ENCODE data around the gene KCNMA1.

Gene KCNMA1

DNA sequence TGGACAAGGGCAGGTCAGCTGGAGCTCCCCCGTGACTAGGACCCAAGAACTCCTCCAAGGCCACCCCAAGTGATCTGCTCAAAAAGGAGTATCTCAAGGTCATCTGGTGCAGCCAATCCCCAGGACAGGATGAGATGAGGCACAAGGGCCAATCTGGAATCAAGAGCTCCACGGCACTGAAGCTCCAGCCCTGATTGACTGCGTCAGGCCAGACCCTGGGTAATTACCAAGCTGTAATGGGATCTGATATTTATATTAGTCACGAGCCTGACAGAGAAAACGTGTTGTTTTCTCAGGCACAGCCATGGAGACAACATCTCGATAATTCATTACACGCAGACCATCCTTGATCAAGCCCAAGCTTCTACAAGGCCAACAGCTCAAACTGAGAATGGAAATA, 4.2 kb downstream of the KCNMA1 start:
- DNase-seq (ENCODE audit: low read depth): no peak

DNA sequence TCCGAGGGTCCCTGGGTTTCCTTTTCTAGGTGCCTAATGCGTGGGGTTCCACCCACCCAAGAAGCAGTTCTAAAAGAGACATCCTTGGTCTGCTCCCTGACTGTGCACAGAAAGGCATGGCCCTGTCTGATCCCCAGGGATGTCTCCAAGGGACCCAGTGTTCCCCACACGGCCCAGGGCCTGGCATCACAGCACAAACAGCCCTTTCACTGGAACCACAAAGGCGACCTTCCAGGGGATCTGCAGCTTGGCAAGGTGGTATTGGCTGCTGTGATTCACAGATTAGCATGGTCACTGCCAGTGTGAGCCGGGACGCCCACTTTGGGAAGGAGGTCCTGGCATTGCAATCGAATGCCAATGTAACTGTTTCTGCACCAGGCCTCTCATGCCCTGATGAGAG, 6.4 kb downstream of the KCNMA1 start:
- DNase-seq (ENCODE audit: low read depth): no peak

DNA sequence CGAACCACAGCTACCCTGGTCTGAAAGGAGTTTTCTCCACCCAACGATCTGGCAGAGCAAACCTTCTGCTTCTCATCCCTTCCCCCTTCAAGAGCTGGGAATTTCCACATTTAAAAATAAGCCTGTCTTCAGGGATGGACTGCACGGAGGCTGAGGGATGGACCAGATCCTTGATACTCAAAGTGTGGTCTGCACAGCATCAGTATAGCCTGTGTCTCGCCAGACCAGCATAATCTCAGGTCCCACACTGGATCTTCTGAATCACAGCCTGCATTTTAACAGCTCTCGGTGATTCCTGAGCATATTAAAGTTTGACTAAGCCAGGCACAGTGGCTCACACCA, 7.1 kb downstream of the KCNMA1 start:
- no peak for DNase-seq (ENCODE audit: low read depth)

- no peak for DNase-seq (ENCODE audit: low read depth)
Measured at GRCh38 chr10:77629775-77630506, 7.7 kb downstream of the KCNMA1 start.

- DNase-seq (ENCODE audit: low read depth): no peak
Measured at GRCh38 chr10:77628906-77629730, 8.5 kb downstream of the KCNMA1 start.

GRCh38 chr10:77626266-77626935, 11.2 kb downstream of the KCNMA1 start:
- DNase-seq (ENCODE audit: low read depth): no peak

DNA sequence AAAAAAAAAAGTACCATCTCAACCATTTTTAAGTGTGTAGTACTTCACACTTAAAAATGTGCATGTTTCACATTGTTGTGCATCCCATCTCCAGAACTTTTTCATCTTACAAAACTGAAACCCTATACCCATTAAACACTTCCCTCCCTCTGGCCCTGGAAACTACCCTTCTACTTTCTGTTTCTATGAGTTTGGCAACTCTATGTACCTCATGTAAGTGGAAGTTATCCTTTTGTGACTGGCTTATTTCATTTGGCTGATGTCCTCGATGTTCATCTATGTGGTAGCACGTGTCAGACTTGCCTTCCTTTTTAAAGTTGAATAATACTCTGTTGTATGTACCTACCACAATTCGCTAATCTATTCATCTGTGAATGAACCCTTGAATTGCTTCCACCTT, 12.2 kb downstream of the KCNMA1 start:
- no peak for DNase-seq (ENCODE audit: low read depth)

DNA sequence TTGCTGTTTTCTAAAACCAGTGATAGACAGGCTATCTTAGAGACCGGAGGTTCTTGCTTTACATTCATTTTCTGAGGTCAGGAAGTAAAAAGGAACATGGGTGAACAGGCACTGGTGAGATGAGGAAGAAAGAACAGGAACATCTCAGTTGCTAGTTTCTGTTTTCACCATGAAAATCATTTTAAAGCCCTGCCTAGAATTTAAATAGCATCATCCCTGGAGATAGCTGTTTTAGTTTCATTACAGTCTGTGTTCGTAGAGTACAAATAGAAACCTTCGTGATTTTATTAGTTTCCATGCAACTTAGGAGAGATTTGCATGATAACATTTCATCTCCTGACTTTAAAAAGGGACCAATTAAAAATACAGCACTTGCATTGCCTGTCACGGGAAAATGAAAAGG, 14.7 kb downstream of the KCNMA1 start:
- no peak for DNase-seq (ENCODE audit: low read depth)

DNA sequence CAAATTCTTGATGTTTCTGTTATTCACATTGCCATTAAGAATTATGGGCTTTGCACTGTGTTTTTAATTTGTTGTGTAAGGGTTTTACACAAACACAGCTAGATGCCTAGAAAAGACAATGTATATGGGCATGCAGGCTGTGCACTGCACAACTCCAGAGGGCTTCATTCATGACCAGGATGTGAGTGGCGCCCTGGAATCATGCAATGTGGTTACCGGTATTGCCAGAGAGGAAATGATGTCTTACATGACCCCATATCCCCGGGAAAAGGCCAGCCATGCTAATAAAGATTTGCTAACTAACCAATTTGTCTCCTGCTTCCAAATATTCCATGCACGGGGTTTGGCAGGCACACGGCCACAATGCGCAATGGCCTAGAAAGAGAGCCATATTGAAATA, 16.9 kb downstream of the KCNMA1 start:
- DNase-seq (ENCODE audit: low read depth): no peak

DNA sequence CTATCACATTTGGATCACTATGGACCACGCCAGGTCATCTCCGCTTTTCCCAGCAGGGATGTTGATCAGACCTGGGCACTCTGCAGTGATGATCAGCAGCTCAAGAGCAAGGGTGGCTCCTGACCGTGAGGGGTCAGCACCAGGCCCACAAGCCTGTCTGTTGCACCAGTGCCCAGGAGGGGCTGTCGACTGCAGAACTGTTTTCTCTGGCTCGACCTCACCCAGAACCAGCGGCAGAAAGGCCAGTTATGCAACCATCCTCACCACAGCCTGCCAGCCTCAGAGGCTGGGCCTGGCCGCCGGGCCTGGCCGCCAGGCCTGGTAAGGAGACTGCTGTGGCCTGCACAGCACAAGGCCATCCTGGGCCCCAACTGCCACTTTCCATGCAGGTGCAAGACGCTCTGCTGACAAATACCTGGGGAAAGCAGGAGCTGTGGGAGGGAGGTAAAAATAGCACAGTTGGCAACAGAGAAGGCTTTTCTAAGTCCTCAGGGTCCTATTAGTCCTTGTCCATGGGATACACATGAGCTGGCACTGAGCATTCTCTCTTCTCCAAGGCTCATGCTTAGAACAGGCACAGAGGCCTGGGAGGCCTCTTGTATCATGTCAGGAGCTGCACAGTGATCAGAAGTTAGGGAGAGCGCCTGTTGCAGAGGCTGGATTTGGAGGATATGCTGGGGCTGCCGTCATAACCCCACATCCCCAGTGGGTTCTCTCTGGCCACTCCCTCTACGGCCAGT, 17.5 kb downstream of the KCNMA1 start:
- DNase-seq (ENCODE audit: low read depth): no peak

GRCh38 chr10:77618117-77618516, 19.5 kb downstream of the KCNMA1 start:
- DNase-seq (ENCODE audit: low read depth): no peak

DNA sequence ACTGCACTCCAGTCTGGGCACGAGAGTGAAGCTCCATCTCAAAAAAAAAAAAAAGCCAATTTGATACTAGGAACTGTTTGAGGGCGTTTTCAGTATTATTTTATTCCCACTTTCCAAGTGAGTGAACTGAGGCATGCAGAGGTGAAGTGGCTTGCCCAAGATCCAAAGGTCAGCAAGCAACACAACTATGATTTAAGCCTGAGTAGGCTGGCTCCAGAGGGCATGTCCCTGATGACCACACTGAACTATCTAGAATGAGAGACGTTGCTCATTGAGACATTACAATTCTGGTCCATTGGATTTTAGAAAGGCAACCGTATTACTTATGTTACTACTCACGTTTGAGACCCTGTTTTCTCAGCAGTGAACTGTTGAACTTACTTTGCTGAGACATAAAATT, 20.8 kb downstream of the KCNMA1 start:
- DNase-seq (ENCODE audit: low read depth): no peak

DNA sequence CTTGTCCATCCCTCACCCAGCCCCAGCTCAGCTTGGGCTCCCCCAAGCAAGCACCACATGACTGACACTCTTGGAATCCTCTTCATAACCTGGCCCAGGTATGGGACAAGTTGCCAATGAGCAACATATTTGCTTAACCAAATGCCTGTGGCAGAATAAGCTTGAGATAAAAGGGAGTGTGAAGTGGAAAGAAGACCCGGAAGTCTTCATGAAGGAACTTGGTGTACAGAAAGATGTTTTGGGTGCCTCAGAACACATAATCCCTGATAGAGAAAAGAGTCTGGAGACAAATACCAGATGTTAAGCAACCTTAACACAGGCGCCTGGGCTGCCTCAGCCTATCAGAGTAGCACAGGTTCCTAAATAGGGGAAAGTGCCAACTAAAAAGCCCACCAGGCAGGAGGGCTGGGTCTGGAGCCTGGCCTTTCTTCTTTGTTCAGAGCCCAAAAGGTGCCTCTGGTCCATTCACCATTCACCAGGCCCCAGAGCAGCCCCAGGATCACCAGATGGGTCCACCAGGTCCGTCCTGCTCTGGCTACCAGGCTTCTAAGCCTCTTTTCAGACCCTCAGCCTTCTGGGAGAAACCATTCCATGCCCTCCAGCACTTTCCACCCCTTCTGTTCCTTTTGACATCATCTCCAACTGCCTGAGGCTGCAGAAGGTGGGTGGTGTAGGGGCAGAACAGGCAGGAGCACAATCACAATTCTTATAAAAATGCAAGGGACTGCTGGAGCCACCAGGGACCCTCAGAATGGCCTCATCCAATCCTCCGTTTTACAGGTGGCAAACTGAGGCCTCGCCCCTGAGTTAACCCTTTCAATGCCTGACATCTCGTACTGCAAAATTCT, 22.6 kb downstream of the KCNMA1 start:
- DNase-seq (ENCODE audit: low read depth): no peak

GRCh38 chr10:77613476-77614130, 24.0 kb downstream of the KCNMA1 start:
- DNase-seq (ENCODE audit: low read depth): no peak

GRCh38 chr10:77611670-77612069, 25.9 kb downstream of the KCNMA1 start:
- DNase-seq (ENCODE audit: low read depth): no peak

DNA sequence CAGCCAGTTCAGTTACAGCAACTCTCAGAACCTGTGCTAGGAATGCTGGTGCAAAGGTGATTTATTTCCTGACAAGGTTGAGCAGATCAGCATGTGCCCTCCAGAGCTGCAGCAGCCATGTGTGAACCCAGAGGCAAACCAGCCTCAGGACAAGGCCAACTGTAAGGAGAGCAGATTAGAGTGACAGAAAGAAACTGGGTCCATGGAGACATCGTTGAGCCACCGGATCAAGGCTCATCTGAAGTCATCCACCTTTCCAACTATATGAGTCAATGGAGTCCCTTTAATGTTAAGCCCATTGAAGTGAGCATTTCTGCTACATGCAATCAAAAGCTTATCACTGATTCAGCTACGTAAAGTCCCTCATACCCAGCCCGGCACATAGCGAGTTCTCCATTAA, 26.4 kb downstream of the KCNMA1 start:
- DNase-seq (ENCODE audit: low read depth): no peak

DNA sequence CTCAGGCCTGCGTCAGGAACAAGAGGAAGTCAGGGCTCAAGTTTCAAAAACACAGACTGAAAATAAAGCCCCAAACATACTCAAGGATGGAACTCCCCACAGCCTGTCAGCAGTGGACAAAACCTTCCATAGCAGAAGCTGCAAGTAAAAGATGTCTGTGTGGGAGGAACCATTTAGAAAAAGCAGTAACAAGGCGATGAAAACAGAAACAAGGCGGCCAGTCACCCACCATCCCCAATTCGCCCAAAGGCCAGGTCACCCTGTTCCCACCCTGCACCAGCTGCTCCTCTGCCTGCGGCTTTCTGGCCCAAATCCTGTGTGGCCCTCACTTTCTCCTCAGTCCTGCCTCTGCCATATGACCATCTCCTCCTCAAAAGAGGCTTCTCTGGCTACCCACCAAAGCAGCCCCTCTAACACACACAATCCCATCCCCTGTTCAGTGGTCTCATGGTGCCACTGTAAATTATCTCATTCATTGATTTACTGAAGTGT, 27.8 kb downstream of the KCNMA1 start:
- DNase-seq (ENCODE audit: low read depth): no peak

DNA sequence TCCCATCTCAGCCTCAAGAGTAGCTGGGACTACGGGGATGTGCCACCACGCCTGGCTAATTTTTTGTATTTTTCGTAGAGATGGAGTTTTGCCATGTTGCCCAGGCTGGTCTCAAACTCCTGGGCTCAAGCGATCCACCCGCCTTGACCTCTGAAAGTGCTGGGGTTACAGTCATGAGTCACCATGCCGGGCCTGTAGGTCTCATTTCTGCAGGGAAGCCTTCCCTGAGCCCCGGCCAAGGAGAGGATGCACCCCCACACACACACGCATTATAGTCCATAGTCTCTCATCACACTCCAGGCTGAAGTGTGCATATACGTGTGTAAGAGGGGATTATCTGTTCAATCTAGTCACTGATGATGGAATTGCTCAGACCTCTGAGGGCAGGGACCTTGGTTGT, 29.3 kb downstream of the KCNMA1 start:
- DNase-seq (ENCODE audit: low read depth): no peak

DNA sequence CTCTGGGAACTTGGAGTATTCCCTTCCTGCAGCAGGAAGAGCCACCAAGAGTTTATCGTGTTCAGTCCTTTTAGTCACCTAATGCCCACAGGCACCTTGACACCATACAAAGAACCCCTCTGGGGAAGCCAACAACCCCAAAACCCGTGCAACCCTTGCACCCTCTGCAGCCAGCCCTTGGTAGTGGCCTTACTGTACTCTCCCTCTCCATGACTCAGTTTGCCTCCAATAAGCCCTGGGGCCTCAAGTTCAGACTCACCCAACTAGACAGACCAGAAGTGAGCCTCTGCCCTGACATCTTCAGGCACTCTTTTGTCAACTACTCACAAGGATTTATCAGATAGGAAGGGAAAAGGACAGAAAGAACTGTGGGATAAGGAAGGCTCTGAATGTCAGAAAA, 30.9 kb downstream of the KCNMA1 start:
- no peak for DNase-seq (ENCODE audit: low read depth)

- DNase-seq (ENCODE audit: low read depth): no peak
Measured at GRCh38 chr10:77605466-77605865, 32.1 kb downstream of the KCNMA1 start.

DNA sequence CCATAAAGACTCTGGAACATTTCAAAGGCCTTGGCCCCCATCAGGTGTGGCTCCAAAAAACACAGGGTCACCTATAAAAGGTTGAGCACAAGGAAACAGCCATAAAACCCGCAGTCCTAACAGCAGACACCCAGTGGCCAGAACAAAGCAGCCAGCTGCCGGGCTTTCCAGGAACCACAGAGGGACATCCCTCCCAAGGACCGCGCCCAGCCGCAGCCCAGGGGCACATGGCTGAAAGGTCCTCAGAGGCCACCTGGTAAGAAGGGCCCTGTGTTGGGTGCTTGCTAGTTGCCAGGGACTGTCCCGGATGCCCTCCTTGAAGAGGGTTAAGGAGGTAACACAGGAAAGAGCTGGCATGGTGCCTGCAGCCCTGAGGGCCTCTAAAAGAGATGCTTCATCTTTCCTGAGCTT, 32.7 kb downstream of the KCNMA1 start:
- DNase-seq (ENCODE audit: low read depth): no peak
